MM.1S (cell line): ENCODE data around the gene ADCYAP1R1.

Experiments used
- EZH2 ChIP-seq: fragments of 300-600 bp; sonication (generic); optimal IDR thresholded peaks from 2 replicates; pipeline ENCODE3; 2017; ENCODE audit warnings: low read depth, mild to moderate bottlenecking, antibody characterized with exemption, low read length, mixed read lengths
- EZH2phosphoT487 ChIP-seq: fragments of 300-600 bp; sonication (generic); IDR thresholded peaks from 2 replicates; pipeline ENCODE4 v1.6.1; 2018; ENCODE audit warnings: antibody characterized with exemption, low read length
- TF ChIP-seq, protein P1 (sequence below): fragments of 300-600 bp; sonication (generic); IDR thresholded peaks from 2 replicates; pipeline ENCODE4 v1.5.1; 2016; ENCODE audit warnings: antibody characterized with exemption, low read length, mixed read lengths

DNA sequence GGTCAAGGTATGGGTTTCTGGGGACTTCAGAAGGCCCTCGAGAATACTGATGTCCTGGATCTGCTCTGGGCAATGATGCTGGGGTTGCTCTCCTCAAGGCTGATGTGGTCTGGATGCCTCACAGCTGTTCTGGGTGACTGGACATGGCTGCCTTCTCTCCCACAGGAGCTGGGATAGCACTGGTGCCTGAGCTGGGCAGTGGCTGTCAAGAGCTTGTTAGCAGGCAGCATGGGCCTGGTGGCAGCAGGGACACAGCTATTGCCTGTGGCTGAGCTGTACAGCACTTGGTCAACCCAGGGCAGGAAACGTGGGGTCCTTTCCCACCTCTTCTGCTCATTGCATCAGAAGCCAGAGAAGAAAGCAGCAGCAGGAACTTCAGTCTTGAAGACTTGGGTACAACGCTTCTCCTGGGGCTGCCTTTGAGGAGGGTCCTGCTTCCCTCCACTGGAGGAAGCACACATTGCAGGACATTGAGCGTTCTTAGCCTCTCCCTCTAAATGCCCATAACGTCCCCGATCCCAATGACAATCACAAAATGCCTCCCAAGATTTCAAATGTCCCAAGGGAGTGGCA, 13.0 kb downstream of the ADCYAP1R1 start:
- TF ChIP-seq, protein P1, sequence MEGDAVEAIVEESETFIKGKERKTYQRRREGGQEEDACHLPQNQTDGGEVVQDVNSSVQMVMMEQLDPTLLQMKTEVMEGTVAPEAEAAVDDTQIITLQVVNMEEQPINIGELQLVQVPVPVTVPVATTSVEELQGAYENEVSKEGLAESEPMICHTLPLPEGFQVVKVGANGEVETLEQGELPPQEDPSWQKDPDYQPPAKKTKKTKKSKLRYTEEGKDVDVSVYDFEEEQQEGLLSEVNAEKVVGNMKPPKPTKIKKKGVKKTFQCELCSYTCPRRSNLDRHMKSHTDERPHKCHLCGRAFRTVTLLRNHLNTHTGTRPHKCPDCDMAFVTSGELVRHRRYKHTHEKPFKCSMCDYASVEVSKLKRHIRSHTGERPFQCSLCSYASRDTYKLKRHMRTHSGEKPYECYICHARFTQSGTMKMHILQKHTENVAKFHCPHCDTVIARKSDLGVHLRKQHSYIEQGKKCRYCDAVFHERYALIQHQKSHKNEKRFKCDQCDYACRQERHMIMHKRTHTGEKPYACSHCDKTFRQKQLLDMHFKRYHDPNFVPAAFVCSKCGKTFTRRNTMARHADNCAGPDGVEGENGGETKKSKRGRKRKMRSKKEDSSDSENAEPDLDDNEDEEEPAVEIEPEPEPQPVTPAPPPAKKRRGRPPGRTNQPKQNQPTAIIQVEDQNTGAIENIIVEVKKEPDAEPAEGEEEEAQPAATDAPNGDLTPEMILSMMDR = no peak
- TF ChIP-seq EZH2 (no peak), EZH2phosphoT487 (no peak)
